ENCODE data around the gene DNAJC16.
"Not testable (repeated sequence)": the region's sequence is repeated elsewhere in the genome, so short reads cannot be mapped to it uniquely, and the experiment has no call there.

The DNAJC16 gene

DNA sequence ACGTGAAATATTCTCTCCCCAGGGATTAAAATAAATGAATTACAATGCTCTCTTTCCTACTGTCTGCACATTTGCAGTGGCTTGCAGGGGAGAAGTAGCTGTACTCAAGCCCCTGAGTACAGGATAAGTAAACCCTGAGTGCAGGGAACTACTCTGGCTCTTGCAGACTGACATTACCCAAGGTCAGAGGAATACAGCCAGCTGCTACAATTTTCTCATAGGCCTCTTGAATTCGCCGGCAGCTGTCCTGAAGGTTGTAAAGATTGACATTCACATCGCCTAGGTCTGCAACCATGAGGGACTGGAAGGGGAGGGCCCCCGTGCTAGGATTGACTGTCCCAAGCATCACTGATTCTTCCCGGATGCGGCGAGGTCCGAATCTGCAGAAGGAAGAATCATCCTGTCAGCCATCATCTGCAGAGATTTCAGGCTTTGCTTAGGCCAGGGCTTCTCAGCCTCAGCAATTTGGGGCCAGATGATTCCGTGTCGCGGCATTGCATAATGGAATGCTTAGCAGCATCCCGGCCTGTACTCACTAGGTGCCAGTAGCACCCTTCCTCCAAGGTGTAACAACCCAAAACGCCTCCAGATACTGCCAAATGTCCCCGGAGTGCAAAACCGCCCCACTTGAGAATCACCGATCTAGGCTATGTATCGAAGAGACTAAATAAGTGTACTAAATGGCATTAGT lies 56.5 kb downstream of the DNAJC16 start:
- no peak for DNase-seq (ENCODE audit: low read depth)

DNA sequence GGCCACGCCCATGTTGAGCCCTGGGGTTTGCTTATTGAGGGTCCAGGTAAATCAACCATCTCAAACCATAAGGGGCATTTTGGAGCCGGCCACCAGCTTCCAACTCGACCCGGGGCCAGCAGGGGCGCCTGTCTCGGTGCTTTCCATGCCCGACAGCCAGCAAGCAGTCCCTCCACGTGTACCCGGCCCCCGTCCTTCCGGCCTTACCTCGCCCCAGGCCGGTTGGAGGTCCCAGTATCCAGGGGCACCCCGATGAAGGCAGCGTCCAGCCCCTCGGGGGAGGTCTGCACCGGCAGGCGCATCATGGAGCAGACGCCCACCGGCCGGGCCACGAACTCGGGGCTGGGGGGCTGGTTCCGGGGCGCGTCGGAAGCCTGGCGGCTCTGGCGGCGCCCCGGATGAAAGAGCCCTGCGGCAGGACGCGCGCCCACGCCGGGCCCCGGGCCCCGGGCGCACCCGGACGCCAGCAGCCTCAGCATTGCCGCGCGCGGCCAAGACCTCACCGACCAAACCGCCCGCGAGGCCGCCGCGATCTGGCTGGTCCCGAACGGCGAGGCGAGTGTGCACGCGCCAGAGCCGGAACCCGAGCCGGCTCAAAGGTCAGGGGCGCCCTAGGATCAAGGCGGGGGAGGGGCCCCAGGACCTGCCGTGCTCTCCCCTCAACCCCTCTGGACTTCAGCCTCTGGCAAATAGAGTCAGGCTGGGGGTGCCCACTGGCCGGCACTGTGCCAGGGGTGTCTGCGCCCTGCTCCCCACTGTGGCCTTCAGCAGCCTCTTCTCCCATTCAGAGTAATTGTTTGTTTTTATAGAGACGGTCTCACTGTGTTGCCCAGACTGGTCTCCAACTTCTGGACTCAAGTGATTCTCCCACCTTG lies 58.1 kb downstream of the DNAJC16 start, which contains the start of gene AGMAT:
AGMAT (minus strand) TSS at position 563 of the 875 bp plus-strand sequence; CDS start at position 479, 84 bp downstream.
- no peak for DNase-seq (ENCODE audit: low read depth)

DNA sequence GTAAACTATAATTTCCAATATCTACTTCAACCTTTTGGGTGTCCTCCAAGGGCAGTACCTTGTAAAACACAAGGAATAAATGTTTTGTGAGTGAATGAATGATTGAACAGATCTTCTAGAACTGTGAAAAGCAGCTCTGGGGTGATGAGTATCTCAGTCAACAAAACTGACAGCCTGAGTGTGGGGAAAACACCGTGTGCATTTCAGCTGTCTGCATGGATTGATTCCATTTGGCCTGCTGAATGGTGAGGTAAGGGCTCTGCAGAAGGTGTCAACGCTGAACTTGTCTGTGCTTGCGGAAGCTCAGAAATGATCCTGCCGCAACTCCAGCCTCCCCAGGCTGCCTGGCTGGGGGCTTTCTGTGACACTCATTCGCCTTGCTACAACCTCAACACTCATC lies 65.6 kb downstream of the DNAJC16 start:
- DNase-seq (ENCODE audit: low read depth): no peak

DNA sequence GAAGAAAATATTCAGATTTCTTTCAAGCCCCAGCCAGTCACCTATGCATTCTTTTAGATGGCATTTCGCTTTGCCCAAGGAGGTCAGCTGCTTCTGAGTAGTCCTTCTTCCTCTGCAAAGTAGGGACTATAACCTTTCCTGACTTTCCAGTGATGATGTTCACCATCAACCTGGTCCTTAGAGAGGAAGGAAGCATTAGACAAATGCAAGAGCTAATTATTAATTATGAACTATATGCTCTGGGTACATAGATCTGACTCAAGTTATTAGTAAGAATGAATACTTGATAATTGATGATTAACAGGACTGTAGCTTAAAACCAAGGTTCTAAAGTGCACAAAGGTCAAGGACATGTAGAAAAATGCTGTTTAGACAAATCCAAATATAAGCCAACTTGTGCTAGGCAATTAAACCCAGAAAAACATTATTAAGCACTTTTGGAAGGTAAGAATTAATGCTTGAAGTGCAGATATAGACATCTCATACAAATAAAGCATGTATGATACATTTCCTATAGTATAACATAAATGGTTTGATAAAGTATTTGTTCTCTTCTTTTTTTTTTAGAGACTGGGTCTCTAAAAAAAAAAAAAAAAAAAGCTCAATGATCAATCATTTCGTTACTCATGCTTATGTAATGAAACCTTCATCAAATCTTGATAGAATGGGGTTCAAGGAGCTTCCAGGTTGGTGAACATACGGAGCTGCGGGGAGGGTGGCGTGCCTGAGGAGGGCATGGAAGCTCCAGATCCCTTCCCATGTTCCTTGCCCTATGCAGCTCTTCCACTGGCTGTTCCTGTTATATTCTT lies 69.4 kb downstream of the DNAJC16 start:
- DNase-seq (ENCODE audit: low read depth): no peak

DNA sequence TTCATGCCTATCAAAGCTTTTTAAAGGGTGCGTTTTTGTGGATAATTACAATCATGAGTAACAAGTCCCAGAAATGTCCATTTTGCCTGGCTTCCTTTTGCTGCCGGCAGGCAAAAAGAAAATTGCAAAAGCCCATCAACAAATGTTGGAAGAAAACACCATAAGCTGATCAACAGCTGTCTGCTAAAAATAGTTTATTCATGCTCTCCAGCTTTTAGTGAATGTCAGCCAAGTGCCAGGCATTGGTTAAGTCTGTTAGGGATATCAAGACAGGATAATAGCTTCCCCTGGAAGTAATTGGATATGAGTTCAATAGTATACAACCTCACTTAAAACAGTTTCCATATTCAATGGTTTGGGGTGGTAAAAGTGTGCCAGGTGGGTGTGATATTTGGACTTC lies 71.8 kb downstream of the DNAJC16 start:
- DNase-seq (ENCODE audit: low read depth): no peak

DNA sequence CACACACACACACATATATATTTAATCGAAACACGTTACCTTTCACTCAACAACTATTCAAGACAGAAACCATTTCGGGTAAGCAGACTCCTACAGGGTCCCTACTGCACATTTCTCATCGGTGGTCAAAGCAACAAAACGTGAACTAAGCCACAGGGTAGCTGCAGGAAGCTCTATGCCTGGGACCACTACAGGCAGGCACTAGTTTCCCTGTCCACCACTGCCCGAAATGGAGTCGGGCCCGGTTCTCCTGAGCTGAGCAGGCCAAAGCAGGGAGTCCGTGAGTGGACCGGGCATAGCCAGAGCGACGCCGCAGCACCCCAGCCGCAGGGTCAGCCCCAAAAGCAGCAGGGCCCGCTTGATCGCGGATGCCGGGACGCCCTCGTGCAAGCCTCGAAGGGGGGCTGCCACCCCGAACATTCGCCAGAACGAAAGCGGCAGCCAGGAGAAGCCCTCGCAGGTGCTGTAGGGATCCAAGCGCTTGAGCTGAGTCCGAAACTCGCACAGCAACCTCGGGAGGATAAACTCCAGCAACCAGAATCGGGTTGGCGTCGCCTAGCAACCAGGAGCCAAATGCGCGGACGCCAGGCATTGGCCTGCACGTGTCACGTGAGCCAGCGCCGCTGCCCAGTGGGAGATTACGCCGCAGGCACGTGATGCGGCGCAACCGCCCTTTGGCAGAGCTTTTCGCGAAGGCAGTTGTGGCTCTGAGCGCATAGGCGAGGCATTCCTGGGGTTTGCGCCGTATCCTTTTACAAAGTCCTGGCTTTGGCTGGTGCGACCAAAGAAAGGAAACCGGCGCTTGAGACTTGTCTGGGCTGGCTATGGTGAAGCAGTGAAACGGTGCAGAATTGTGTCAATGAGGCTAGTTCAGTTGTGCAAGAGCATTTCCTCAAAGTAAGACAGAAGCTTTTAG lies 76.7 kb downstream of the DNAJC16 start:
- DNase-seq (ENCODE audit: low read depth): peak; percentile 86

DNA sequence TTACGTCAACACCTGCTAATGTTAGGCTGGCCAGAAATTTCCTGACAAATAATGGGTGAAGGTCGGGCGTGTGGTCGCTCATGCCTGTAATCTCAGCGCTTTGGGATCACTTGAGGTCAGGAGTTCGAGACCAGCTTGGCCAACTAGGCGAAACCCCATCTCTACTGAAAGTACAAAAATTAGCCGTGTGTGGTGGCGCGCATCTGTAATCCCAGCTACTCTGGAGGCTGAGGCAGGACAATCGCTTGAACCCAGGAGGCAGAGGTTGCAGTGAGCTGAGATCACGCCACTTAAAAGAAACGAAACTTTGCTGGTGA lies 77.3 kb downstream of the DNAJC16 start:
- DNase-seq (ENCODE audit: low read depth): not testable (repeated sequence)

DNA sequence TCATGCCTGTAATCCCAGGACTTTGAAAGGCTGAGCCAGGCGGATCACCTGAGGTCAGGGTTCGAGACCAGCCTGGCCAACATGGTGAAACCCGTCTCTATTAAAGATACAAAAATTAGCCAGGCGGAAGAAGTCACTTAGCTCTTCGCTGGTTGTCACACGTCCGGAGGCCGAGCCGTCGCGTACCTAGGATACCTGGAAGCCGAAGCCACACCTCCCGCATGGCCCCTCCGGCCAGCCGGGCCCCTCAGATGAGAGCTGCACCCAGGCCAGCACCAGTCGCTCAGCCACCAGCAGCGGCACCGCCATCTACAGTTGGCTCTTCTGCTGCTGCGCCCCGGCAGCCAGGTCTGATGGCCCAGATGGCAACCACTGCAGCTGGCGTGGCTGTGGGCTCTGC lies 77.8 kb downstream of the DNAJC16 start:
- not testable (repeated sequence) for DNase-seq (ENCODE audit: low read depth)

DNA sequence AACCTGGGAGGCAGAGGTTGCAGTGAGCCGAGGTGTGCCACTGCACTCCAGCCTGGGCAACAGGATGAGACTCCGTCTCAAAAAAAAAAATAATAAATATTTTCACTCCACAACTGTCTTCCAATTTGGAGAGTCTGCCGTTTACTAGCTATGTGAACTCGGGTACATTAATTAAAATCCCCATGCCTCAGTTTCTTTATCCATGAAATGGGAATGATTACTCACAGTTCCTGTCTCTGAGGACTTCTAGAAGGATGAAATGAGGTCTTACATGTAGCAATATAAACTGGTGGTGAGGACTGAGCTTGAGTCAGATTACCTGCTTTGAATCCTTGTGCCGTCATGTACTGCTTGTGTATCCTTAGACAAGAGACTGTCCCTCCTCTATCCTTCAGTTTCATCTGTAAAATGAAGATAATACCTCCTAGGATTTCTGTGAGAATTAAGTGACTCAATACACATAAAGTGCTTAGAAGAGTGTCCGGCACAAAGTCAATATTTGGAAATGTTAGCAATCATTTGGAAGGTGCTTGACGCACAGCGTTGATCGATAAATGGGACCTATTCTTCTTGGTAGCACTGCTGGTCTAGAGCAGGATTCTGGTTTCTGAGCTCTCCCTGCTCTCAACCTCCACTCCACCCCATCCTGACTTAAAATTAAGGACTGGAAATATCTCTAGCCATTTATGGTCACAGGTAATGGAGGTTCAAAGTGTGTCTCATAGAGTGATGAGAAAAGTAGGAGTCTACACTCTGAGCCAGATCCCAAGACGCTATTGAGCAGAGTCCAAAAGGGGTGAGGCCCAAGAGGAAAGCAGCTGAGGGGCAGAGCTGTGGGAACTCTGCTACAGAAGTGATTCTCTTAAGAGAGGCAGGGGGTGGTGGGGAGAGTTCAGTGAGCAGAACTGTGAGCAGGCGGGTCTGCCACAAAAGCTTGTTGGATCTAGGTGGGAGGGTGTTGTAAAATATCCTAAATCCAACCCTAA lies 79.0 kb downstream of the DNAJC16 start:
- no peak for DNase-seq (ENCODE audit: low read depth)

DNA sequence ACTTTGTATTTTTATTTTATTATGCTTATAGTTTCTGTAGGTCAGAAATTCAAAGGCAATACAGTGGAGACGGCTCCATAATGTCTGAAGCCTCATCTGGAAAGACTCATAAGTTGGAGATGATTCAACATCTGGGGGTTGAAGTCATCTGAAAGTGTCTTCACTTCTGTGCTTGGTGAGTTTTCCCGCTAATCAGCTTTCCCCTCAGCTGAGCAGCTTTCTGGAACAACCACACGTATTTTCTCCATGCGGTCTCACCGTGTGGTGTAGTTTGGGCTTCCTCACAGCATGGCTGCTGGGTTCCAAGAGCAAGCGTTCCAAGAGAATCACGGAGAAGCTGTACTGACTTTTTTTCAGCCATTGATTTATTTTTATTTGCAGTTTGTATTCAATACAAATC lies 83.0 kb downstream of the DNAJC16 start:
- DNase-seq (ENCODE audit: low read depth): no peak

DNA sequence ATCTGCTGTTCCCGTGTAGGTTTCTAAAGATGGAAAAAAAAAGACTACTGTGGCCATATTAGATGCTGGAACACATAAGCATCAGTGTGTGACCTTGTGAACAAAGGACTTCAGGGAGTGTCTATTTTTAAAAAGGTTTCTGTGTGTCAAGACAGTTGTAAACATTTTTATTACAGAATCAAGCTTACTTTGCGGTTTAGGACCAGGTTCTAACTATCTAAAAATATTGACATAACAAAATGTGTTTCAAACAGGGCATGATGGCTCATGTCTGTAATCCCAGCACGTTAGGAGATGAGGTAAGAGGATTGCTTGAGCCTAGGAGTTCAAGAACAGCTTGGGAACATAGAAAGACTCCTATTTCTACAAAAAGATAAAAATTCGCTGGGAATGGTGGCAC lies 83.5 kb downstream of the DNAJC16 start:
- no peak for DNase-seq (ENCODE audit: low read depth)

DNA sequence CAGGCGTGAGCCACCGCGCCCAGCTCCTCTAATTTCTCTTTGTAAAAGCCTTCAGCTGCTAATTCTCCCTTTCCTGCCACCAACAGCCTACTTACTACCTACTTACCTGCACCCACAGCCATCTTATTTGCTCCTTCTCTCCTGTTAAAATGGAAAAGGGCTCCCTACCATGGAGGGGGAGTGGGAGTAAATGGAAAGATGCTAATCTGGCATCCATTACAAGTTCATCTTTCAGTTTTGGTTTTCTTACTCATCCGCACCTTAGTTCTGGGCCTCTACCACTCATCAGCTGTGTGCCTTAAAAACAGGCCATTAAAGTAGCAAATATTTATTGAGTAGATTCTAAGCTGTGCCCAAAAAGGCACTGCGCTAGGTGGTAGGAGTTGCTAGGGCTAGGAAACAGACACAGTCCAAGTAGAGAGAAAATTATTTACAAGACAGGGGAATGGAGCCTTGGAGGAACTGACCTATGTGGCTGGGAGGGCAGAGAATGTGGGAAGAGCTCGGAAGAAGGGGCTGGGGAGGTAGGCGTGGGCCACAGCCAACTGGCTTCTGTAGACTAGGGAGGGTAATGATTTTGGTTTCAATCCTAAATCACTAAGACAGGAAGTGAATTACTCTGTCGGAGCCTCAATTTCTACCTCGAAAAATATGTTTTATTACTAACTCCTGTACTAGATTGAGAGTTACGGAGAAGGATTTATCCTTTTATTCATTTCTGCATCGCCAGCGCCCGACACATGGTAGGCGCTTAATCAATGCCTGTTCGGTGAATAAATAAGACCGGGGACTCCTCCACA lies 89.9 kb downstream of the DNAJC16 start:
- no peak for DNase-seq (ENCODE audit: low read depth)

DNA sequence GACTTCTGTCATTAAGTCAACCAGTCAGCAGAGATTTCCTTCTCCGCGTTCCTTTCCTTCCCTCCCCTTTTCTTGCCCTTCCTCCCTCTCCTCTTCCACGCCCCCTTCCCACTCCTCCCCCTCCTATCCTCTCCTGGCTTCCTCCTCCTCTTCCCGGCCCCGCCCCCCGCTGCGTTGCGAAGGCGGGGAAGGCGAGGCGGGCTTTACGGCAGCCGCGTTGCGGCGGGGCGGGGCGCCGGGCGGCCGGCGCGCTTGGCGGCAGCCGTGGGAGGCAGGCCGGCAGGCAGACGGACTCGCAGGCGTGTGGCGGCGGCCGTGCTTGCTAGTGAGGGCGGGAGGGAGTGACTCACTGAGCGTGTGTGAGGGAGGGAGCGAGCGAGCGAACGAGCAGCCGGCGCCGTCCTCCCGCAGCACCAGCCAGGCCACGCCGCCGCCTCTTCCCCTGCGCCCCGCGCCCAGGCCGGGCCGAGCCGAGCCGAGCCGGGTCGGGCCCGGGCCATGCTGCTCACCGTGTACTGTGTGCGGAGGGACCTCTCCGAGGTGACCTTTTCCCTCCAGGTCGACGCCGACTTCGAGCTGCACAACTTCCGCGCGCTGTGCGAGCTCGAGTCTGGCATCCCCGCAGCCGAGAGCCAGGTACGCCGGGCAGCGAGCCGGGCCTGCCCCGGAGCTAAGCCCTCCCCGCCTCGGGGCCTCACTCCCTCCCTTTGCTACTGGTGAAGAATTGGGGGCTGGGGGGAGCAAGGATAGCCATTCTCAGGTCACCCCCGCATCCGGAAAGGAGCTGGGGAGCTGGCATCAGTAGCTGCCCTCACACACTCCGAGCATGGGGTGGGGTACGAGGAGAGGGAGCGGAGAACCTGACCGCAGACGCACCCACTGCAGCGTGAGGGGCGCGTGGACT lies 90.8 kb downstream of the DNAJC16 start, which contains the start of gene DDI2:
DDI2 (plus strand) TSS at position 286 of the 904 bp plus-strand sequence; CDS start at position 499, 213 bp downstream.
- peak; percentile 84 for DNase-seq (ENCODE audit: low read depth)

DNA sequence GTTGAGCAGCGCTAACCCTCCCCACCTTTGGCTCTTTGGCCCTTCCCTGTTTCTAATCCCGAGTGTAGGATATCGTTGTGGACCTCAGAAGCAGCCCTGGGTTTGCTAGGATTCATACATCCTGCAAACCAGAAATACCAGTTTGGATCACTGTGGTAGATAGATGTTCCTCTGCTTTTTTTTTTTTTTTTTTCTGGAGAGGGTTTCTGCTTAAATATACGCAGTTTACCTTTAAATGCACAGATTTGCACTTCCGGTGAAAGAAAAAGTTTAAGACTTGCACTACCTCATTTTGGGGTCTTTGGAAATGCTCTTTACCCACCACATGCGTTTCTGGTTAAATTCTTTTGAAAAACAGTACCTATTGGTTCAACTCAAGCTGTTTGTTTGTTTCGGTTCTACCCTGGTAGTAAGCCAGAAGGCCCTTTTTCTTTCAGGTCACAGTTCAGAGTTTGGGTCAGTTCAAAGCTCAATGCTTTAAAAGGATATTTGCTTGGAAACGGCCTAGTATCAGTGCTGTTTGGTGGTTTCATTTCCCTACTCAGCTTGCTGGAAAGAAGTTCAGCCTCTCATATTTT lies 91.5 kb downstream of the DNAJC16 start:
- no peak for DNase-seq (ENCODE audit: low read depth)

DNA sequence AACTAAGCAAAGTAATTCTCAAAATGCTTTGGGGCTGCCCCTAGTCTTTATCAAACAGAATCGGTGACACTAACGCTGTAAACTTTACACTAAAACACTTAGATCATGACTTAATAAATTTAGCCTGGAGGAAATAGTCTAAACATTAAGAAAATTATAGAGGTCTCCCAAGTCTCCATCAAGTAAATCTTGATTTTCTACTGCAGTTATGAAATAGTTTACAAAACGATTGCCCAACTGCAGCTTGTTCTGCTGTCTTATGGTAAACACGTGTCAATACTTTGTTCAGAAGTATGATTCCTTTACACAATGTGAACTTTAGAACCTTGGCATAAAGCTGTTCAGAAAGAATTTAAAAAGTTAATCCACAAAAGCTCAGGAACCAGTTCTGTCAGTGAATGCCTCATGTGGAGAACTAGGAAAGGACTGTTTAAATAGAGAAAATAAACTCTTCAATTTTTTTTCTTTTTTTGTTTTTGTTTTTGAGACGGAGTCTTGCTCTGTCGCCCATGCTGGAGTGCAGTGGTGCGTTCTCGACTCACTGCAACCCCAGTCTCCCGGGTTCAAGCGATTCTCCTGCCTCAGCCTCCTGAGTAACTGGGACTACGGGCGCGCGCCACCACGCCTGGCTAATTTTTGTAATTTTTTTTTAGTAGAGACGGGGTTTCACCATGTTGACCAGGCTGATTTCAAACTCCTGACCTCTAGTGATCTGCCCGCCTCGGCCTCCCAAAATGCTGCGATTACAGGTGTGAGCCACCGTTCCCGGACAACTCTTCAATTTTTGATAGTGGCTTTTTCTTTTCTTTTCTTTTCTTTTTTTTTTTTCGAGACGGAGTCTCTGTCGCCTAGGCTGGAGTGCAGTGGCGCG lies 92.2 kb downstream of the DNAJC16 start:
- peak; percentile 79 for DNase-seq (ENCODE audit: low read depth)

DNA sequence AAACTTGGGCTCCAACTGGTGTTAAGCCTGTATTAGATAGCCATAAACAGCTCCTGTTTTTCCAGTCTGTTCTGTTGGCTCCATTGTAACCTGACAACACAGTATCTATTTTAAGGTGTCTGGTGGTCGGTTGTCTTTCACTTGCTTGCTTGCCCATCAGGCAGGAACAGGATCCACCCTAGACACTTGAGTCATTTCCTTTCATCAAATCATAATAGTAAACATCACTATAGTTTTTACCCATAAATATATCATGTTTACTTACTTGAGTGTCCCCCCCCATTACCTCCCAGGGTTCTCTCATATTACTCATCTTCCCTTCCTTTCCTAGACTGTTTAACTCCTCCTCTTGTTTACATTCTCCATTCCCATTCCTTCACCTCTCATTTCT lies 93.5 kb downstream of the DNAJC16 start:
- no peak for DNase-seq (ENCODE audit: low read depth)
